HG03469 (cell line): ENCODE results near the gene C9orf43.
"Not testable (repeated sequence)": the region's sequence is repeated elsewhere in the genome, so short reads cannot be mapped to it uniquely, and the experiment has no call there.

Experiments
- ATAC-seq: cut with Tn5 transposase; IDR thresholded peaks from one replicate; pipeline ENCODE4 v1.9.1; 2021; ENCODE audit warnings: mild to moderate bottlenecking, moderate library complexity, moderate number of reproducible peaks; ENCODE audit not compliant: unreplicated experiment

Gene C9orf43

GRCh38 chr9:113416149-113416721 lies 5.7 kb downstream of the C9orf43 start:
- peak; percentile 79 for ATAC-seq

GRCh38 chr9:113417370-113417769 lies 6.8 kb downstream of the C9orf43 start:
- no peak for ATAC-seq

GRCh38 chr9:113421726-113422125 lies 11.2 kb downstream of the C9orf43 start:
- no peak for ATAC-seq

- ATAC-seq: no peak
Measured at GRCh38 chr9:113425072-113425471, 14.5 kb downstream of the C9orf43 start.

GRCh38 chr9:113426701-113427100 lies 16.2 kb downstream of the C9orf43 start:
- no peak for ATAC-seq

GRCh38 chr9:113427629-113428028 lies 17.1 kb downstream of the C9orf43 start:
- ATAC-seq: no peak

GRCh38 chr9:113428062-113428615 lies 17.6 kb downstream of the C9orf43 start:
- no peak for ATAC-seq

GRCh38 chr9:113431191-113431590 lies 20.6 kb downstream of the C9orf43 start:
- no peak for ATAC-seq

GRCh38 chr9:113436728-113437515 lies 26.4 kb downstream of the C9orf43 start:
- ATAC-seq: no peak

GRCh38 chr9:113437716-113438115 lies 27.2 kb downstream of the C9orf43 start:
- ATAC-seq: not testable (repeated sequence)

GRCh38 chr9:113444736-113445135 lies 34.2 kb downstream of the C9orf43 start:
- no peak for ATAC-seq

- ATAC-seq: no peak
Measured at GRCh38 chr9:113446323-113446740, 35.8 kb downstream of the C9orf43 start.

- ATAC-seq: no peak
Measured at GRCh38 chr9:113449376-113449775, 38.8 kb downstream of the C9orf43 start.

GRCh38 chr9:113452113-113452605 lies 41.6 kb downstream of the C9orf43 start:
- no peak for ATAC-seq

- ATAC-seq: no peak
Measured at GRCh38 chr9:113454914-113455761, 44.6 kb downstream of the C9orf43 start.

- ATAC-seq: no peak
Measured at GRCh38 chr9:113456235-113456634, 45.7 kb downstream of the C9orf43 start.

- ATAC-seq: no peak
Measured at GRCh38 chr9:113461285-113461684, 50.7 kb downstream of the C9orf43 start.

GRCh38 chr9:113461943-113462342 lies 51.4 kb downstream of the C9orf43 start:
- no peak for ATAC-seq

GRCh38 chr9:113462781-113463286 lies 52.3 kb downstream of the C9orf43 start:
- no peak for ATAC-seq

GRCh38 chr9:113463418-113464285 lies 53.1 kb downstream of the C9orf43 start, which contains the start of gene RGS3:
TSS of gene RGS3 (plus strand) at chr9:113463727. CDS start at chr9:113463803, 76 bp downstream.
- no peak for ATAC-seq
